ENCODE data around the gene AMBP. TPM values are rescaled to one million over a fixed set of nuclear protein-coding genes. Genes with fewer than 3 reads are reported as not detected.

The AMBP gene
- total and polyA plus RNA-seq, 2 experiments from 2014 or later: not detected

DNA sequence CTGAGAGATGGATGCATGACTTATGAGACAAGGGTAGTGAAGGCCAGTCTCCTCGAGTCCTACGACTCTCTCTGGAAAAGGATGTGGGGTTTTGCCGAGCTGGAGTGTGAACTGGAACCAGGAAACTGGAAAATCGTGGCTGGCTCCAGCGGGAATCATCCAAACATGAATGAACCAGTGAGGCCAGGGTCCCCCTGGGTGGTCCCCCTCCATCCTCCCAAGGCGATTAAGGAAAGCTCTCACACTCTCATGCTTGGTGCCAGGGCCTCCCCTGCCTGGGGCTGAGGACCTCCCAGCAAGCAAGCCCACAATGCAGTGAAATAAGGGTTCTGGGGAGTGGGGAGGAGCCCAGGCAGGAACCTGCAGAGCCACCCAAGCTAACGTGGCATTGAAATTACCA, 9.6 kb upstream of the AMBP start:
- no peak for DNase-seq
- H3K9ac ChIP-seq: no peak overlapping the region
- H3K9me3 ChIP-seq (ENCODE audit: low read depth): no peaks in the 10 kb centered on the region
- H3K27me3 ChIP-seq (replicated peaks; ENCODE audit: insufficient read depth): no peaks in the 10 kb centered on the region
- WGBS, 2 experiments (ENCODE audit: low coverage in 1 of 2, low lambda C conversion rate in 2 of 2, missing lambda C conversion rate in 2 of 2): 72 to 74% methylated on average over 7 of the region's 7 CpGs
- H3K79me2 ChIP-seq (ENCODE audit: insufficient read depth): no peaks in the 10 kb centered on the region
- H4K20me1 ChIP-seq (ENCODE audit: insufficient read depth): no peaks in the 10 kb centered on the region
- no peak for TF ChIP-seq EZH2phosphoT487 (IDR thresholded peaks at IDR 0.05; ENCODE audit: insufficient read depth, low read depth)
- TF ChIP-seq EZH2 (IDR thresholded peaks at IDR 0.05; ENCODE audit: insufficient read depth, poor library complexity, severe bottlenecking): no peak
- H3K4me1 ChIP-seq (ENCODE audit: insufficient read depth): no peaks in the 10 kb centered on the region
- no peaks in the 10 kb centered on the region for H3K9me2 ChIP-seq (ENCODE audit: insufficient read depth)
- no peak overlapping the region for H3K4me3 ChIP-seq
- peaks cover 4% of the 10 kb centered on the region; the same call in 1 of the 2 replicates for H3F3A ChIP-seq (ENCODE audit: insufficient read depth)
- in situ Hi-C loops (cut with MboI): no loop called here
- no peak overlapping the region for H2AFZ ChIP-seq
- H3K36me3 ChIP-seq (ENCODE audit: low read depth): no peaks in the 10 kb centered on the region
- H3K27ac ChIP-seq: no peak overlapping the region
- H3K4me2 ChIP-seq (ENCODE audit: unreplicated experiment): no peak overlapping the region

DNA sequence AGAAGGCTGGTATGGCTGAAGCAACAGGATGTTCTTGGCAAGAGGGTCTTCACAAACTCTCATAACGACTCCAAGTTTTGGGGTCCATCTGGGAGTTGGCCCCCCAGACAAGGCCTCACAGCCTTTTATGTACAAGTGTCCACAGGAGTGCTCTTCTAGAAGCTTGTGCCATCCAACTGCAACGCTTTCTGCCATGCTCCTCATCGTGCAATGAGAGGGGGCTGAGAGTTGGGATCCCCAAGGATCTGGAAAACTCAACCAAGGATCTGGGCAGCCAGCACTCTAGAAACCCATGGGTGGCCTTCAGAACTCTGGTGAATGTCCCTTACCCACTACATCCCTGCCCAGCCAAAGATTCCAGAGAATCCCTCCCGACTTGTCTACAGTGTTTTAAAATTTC, 8.5 kb upstream of the AMBP start:
- Histone ChIP-seq H3F3A (ENCODE audit: insufficient read depth) (peaks cover 4% of the 10 kb centered on the region; the same call in 1 of the 2 replicates), H3K4me3 (no peak overlapping the region), H3K27me3 (replicated peaks; ENCODE audit: insufficient read depth) (no peaks in the 10 kb centered on the region), H3K27ac (no peak overlapping the region), H3K36me3 (ENCODE audit: low read depth) (no peaks in the 10 kb centered on the region), H4K20me1 (ENCODE audit: insufficient read depth) (no peaks in the 10 kb centered on the region), H3K9me2 (ENCODE audit: insufficient read depth) (no peaks in the 10 kb centered on the region), H2AFZ (no peak overlapping the region), H3K79me2 (ENCODE audit: insufficient read depth) (no peaks in the 10 kb centered on the region), H3K4me2 (ENCODE audit: unreplicated experiment) (no peak overlapping the region), H3K9me3 (ENCODE audit: low read depth) (no peaks in the 10 kb centered on the region), H3K4me1 (ENCODE audit: insufficient read depth) (no peaks in the 10 kb centered on the region), H3K9ac (no peak overlapping the region)
- in situ Hi-C loops (cut with MboI): no loop called here
- TF ChIP-seq EZH2 (IDR thresholded peaks at IDR 0.05; ENCODE audit: insufficient read depth, poor library complexity, severe bottlenecking): no peak
- WGBS, 2 experiments (ENCODE audit: low coverage in 1 of 2, low lambda C conversion rate in 2 of 2, missing lambda C conversion rate in 2 of 2): 69% methylated on average over 4 of the region's 4 CpGs
- DNase-seq: no peak

DNA sequence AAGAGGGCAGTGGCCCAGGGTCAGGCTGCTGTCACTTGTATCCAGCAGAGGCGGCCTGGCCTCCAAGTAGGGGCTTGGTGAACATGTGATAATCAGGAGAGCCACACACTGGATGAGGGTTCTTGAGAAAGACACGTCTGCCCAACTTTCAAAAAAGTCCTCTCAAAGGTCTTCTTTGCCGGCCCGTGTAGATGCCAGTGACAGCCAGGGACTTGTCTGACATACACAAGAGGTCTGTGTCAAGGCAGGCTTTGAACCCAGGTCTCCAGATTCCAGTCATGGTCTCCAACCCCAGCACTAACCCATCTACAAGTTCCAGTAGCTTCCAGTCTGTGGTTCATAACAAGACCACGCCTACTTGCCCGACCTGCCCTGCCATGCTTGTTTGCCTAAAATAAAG, 7.9 kb upstream of the AMBP start:
- H3K79me2 ChIP-seq (ENCODE audit: insufficient read depth): no peaks in the 10 kb centered on the region
- no peak overlapping the region for H3K4me2 ChIP-seq (ENCODE audit: unreplicated experiment)
- no peak for TF ChIP-seq EZH2phosphoT487 (IDR thresholded peaks at IDR 0.05; ENCODE audit: insufficient read depth, low read depth)
- TF ChIP-seq EZH2 (IDR thresholded peaks at IDR 0.05; ENCODE audit: insufficient read depth, poor library complexity, severe bottlenecking): no peak
- no peaks in the 10 kb centered on the region for H3K4me1 ChIP-seq (ENCODE audit: insufficient read depth)
- H3K27ac ChIP-seq: no peak overlapping the region
- no peaks in the 10 kb centered on the region for H4K20me1 ChIP-seq (ENCODE audit: insufficient read depth)
- 85 to 91% methylated on average over 6 of the region's 6 CpGs for WGBS, 2 experiments (ENCODE audit: low coverage in 1 of 2, low lambda C conversion rate in 2 of 2, missing lambda C conversion rate in 2 of 2)
- DNase-seq: no peak
- H2AFZ ChIP-seq: no peak overlapping the region
- H3F3A ChIP-seq (ENCODE audit: insufficient read depth): peaks cover 4% of the 10 kb centered on the region; the same call in 1 of the 2 replicates
- no peaks in the 10 kb centered on the region for H3K9me3 ChIP-seq (ENCODE audit: low read depth)
- no peak overlapping the region for H3K9ac ChIP-seq
- no peak overlapping the region for H3K4me3 ChIP-seq
- no peaks in the 10 kb centered on the region for H3K36me3 ChIP-seq (ENCODE audit: low read depth)
- H3K9me2 ChIP-seq (ENCODE audit: insufficient read depth): no peaks in the 10 kb centered on the region
- H3K27me3 ChIP-seq (replicated peaks; ENCODE audit: insufficient read depth): no peaks in the 10 kb centered on the region
- in situ Hi-C loops (cut with MboI): no loop called here

GRCh38 chr9:114085387-114085789, 7.3 kb upstream of the AMBP start:
- Histone ChIP-seq H3K79me2 (ENCODE audit: insufficient read depth) (no peaks in the 10 kb centered on the region), H3K9me2 (ENCODE audit: insufficient read depth) (no peaks in the 10 kb centered on the region), H3K4me2 (ENCODE audit: unreplicated experiment) (no peak overlapping the region), H3K4me3 (no peak overlapping the region), H3K4me1 (ENCODE audit: insufficient read depth) (no peaks in the 10 kb centered on the region), H2AFZ (no peak overlapping the region), H4K20me1 (ENCODE audit: insufficient read depth) (no peaks in the 10 kb centered on the region), H3K9ac (no peak overlapping the region), H3K27me3 (replicated peaks; ENCODE audit: insufficient read depth) (0 out of 2 replicates have a peak, but pooled peaks cover 3% of the 10 kb centered on the region), H3K36me3 (ENCODE audit: low read depth) (no peaks in the 10 kb centered on the region), H3K27ac (no peak overlapping the region), H3F3A (ENCODE audit: insufficient read depth) (peaks cover 4% of the 10 kb centered on the region; the same call in 1 of the 2 replicates), H3K9me3 (ENCODE audit: low read depth) (no peaks in the 10 kb centered on the region)
- TF ChIP-seq EZH2 (IDR thresholded peaks at IDR 0.05; ENCODE audit: insufficient read depth, poor library complexity, severe bottlenecking) (no peak), EZH2phosphoT487 (IDR thresholded peaks at IDR 0.05; ENCODE audit: insufficient read depth, low read depth) (no peak)
- in situ Hi-C loops (cut with MboI): no loop called here
- DNase-seq: no peak
- WGBS, 2 experiments (ENCODE audit: low coverage in 1 of 2, low lambda C conversion rate in 2 of 2, missing lambda C conversion rate in 2 of 2): 91 to 99% methylated on average over 8 to 9 of the region's 9 CpGs
